ENCODE measurements around the gene CACNA2D1. TPM values are rescaled to one million over a fixed set of nuclear protein-coding genes. Genes with fewer than 3 reads are reported as not detected.

CACNA2D1 gene
- total RNA-seq, 1 experiment from 2014 or later, result 36.2 TPM

DNA sequence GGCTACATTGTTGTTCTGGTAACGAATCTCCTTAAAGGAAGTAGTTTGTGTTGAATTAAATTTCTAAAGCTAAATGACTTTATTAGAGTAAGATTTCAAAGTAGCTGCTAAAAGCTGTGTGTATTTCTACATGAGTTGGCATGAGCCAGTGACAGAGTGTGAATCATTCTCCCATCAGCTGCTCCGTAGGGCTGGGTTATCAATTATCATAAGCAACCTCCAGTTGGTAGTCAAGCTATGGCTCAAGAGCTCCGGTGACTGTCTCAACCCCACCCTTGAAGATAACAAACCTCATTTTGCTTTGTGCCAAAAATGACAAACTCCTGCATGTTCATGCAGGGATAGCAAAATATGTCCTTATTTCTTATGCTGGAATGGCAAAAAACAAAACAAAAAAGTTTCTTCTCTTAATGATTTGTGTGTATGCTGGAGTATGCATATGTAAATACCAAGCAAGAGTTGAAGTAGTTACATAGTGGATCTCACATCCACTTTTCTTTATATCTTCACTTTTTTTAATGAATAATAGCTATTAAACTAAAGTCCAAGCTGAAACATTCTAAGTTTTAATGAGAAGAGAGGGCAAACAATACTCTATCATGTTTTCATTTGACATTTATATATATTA is 249.4 kb downstream of the CACNA2D1 start:
- H2BK120ac ChIP-seq (ENCODE audit: low read depth, low read length, poor library complexity, severe bottlenecking), result no peak overlapping the region
- no peak overlapping the region for H3K27ac Mint-ChIP-seq
- H3K36me3 Mint-ChIP-seq (ENCODE audit: insufficient read depth in 1 of 3, low read depth in 3 of 3), result no peaks in the 10 kb centered on the region

More for the DNA sequence above, 249.4 kb downstream of the CACNA2D1 start:
- Histone ChIP-seq H4K20me1 (ENCODE audit: control insufficient read depth, insufficient read depth, insufficient read length) (no peaks in the 10 kb centered on the region), H3K79me2 (ENCODE audit: insufficient read depth, low read length) (no peaks in the 10 kb centered on the region), H3K23ac (ENCODE audit: insufficient read length, low read depth, low read length) (no peak overlapping the region), H3K23me2 (ENCODE audit: insufficient read length, low read depth, low read length, poor library complexity, severe bottlenecking) (no peaks in the 10 kb centered on the region), H3K4ac (ENCODE audit: low read depth, low read length) (no peak overlapping the region), H2AK5ac (ENCODE audit: insufficient read length, low read length) (no peak overlapping the region), H3T11ph (ENCODE audit: low read length) (no peak overlapping the region), H3K79me1 (ENCODE audit: insufficient read depth, low read depth, low read length, poor library complexity, severe bottlenecking) (no peaks in the 10 kb centered on the region), H3K9ac (ENCODE audit: extremely low read depth, insufficient read length, low read length) (no peak overlapping the region), H4K5ac (ENCODE audit: insufficient read length, low read depth, low read length) (no peak overlapping the region), H3K18ac (ENCODE audit: insufficient read length, low read depth, low read length) (no peak overlapping the region), H3K14ac (ENCODE audit: insufficient read depth, low read length) (no peak overlapping the region), H3K9me3 (ENCODE audit: control insufficient read depth, low read depth, low read length) (no peaks in the 10 kb centered on the region), H3K4me1 (ENCODE audit: insufficient read depth, low read length) (no peaks in the 10 kb centered on the region; the same call in 1 of the 2 replicates), H3K27ac (ENCODE audit: insufficient read length, low read depth, low read length) (no peak overlapping the region), H3K56ac (ENCODE audit: insufficient read length, low read depth, low read length) (no peak overlapping the region), H2AFZ (ENCODE audit: low read length) (no peak overlapping the region), H2BK15ac (ENCODE audit: low read depth, low read length) (no peak overlapping the region), H2BK5ac (ENCODE audit: insufficient read length, low read length) (no peak overlapping the region), H3K4me2 (ENCODE audit: insufficient read depth, insufficient read length, low read length) (no peak overlapping the region), H4K91ac (ENCODE audit: insufficient read length, low read depth, low read length) (no peak overlapping the region), H3K27me3 (ENCODE audit: insufficient read depth, low read length) (no peaks in the 10 kb centered on the region), H2BK12ac (ENCODE audit: insufficient read length, low read depth, low read length) (no peak overlapping the region), H4K8ac (replicated peaks; ENCODE audit: insufficient read length, low read depth, low read length) (no peak overlapping the region), H2BK20ac (ENCODE audit: low read depth, low read length, poor library complexity, severe bottlenecking) (no peak overlapping the region)
- H3K9me3 Mint-ChIP-seq, result no peaks in the 10 kb centered on the region
- no CpG with 5 or more reads among the region's 3 CpGs for WGBS (ENCODE audit: extremely low coverage, insufficient read length, low lambda C conversion rate)
- peaks cover 0 to 4% of the 10 kb centered on the region in 2 experiments; a peak in 1 of 4 replicates for H3K4me1 Mint-ChIP-seq
- TF ChIP-seq, protein P1, sequence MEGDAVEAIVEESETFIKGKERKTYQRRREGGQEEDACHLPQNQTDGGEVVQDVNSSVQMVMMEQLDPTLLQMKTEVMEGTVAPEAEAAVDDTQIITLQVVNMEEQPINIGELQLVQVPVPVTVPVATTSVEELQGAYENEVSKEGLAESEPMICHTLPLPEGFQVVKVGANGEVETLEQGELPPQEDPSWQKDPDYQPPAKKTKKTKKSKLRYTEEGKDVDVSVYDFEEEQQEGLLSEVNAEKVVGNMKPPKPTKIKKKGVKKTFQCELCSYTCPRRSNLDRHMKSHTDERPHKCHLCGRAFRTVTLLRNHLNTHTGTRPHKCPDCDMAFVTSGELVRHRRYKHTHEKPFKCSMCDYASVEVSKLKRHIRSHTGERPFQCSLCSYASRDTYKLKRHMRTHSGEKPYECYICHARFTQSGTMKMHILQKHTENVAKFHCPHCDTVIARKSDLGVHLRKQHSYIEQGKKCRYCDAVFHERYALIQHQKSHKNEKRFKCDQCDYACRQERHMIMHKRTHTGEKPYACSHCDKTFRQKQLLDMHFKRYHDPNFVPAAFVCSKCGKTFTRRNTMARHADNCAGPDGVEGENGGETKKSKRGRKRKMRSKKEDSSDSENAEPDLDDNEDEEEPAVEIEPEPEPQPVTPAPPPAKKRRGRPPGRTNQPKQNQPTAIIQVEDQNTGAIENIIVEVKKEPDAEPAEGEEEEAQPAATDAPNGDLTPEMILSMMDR (conservative IDR thresholded peaks at IDR 0.05), result no peak
- DNase-seq, result no peak
- H3K4me3 Mint-ChIP-seq, result no peak overlapping the region
- H3K27me3 Mint-ChIP-seq (ENCODE audit: low read depth), result no peaks in the 10 kb centered on the region
